ENCODE data around the gene IGSF9B.

Gene IGSF9B

DNA sequence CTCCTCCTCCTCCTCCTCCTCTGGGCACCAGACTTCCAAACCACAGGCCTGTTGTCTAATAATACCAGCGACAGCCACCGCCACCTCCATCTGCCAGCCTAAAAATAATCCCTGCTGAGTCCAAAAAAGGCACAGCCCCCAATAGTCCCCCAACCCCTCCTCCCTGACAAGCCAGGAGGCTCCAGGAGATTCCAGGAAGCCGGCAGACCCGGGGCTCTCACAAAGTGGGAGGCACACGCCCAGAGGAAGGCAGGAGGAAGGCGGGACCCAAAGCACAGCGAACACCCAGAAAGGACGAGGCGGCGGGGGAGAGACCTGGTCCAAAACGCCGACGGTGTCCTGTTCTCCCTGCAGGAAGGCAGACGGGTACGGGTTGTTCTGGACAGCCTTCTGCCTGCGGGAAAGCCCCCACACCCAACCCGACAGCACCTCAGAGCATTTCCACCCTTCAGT, 5.9 kb downstream of the IGSF9B start:
- H3K79me2 ChIP-seq (ENCODE audit: low read length): no peaks in the 10 kb centered on the region
- no peak overlapping the region for H3K9ac ChIP-seq (ENCODE audit: low read length)
- no peak overlapping the region for H3K4me3 ChIP-seq (ENCODE audit: low read length)
- no peak overlapping the region for H3K4me2 ChIP-seq (ENCODE audit: low read length)
- no peaks in the 10 kb centered on the region for H4K20me1 ChIP-seq (ENCODE audit: insufficient read depth, low read length)
- no peaks in the 10 kb centered on the region; the same call in 1 of the 2 replicates for H3K4me1 ChIP-seq (ENCODE audit: low read length)
- no peaks in the 10 kb centered on the region for H3K36me3 ChIP-seq (replicated peaks; ENCODE audit: low read depth, low read length)
- TF ChIP-seq EZH2phosphoT487 (IDR thresholded peaks at IDR 0.05; ENCODE audit: low read depth): no peak
- TF ChIP-seq, protein P1, sequence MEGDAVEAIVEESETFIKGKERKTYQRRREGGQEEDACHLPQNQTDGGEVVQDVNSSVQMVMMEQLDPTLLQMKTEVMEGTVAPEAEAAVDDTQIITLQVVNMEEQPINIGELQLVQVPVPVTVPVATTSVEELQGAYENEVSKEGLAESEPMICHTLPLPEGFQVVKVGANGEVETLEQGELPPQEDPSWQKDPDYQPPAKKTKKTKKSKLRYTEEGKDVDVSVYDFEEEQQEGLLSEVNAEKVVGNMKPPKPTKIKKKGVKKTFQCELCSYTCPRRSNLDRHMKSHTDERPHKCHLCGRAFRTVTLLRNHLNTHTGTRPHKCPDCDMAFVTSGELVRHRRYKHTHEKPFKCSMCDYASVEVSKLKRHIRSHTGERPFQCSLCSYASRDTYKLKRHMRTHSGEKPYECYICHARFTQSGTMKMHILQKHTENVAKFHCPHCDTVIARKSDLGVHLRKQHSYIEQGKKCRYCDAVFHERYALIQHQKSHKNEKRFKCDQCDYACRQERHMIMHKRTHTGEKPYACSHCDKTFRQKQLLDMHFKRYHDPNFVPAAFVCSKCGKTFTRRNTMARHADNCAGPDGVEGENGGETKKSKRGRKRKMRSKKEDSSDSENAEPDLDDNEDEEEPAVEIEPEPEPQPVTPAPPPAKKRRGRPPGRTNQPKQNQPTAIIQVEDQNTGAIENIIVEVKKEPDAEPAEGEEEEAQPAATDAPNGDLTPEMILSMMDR (IDR thresholded peaks at IDR 0.05; ENCODE audit: low read depth, low read length): no peak
- H3K9me3 ChIP-seq (ENCODE audit: insufficient read depth, low read length): no peaks in the 10 kb centered on the region
- H3K27me3 ChIP-seq (ENCODE audit: low read depth, low read length): no peaks in the 10 kb centered on the region
- H3K27ac ChIP-seq (ENCODE audit: low read length): no peak overlapping the region
- no peak overlapping the region for H2AFZ ChIP-seq (ENCODE audit: low read depth, low read length)

DNA sequence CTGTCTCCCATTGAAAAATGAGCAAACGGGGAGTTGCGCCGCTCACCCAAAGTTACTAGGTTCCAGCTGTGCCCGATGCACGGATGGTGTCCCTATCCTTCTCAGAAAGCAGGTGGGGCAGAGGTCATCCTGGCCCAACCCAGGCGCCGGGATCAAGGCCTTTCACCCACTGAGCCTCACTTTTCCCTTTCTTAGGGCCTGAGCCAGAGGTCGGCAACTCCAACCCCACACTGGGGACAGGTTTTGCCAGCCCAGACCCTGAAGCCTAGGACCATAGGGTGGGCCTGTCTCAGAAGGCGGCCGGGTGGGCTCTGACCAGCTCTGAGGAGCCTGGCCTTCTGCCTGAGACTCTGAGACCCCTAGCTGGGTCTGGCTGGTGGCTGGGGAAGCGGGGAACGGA, 6.3 kb downstream of the IGSF9B start:
- no peak for TF ChIP-seq EZH2phosphoT487 (IDR thresholded peaks at IDR 0.05; ENCODE audit: low read depth)
- TF ChIP-seq, protein P1 (IDR thresholded peaks at IDR 0.05; ENCODE audit: low read depth, low read length): no peak
- no peak overlapping the region for H3K27ac ChIP-seq (ENCODE audit: low read length)
- H3K9me3 ChIP-seq (ENCODE audit: insufficient read depth, low read length): no peaks in the 10 kb centered on the region
- no peak overlapping the region for H3K4me3 ChIP-seq (ENCODE audit: low read length)
- H3K36me3 ChIP-seq (replicated peaks; ENCODE audit: low read depth, low read length): no peaks in the 10 kb centered on the region
- H3K27me3 ChIP-seq (ENCODE audit: low read depth, low read length): no peaks in the 10 kb centered on the region
- no peaks in the 10 kb centered on the region; the same call in 1 of the 2 replicates for H3K4me1 ChIP-seq (ENCODE audit: low read length)
- H4K20me1 ChIP-seq (ENCODE audit: insufficient read depth, low read length): no peaks in the 10 kb centered on the region
- H3K4me2 ChIP-seq (ENCODE audit: low read length): no peak overlapping the region
- H3K9ac ChIP-seq (ENCODE audit: low read length): no peak overlapping the region
- no peak overlapping the region for H2AFZ ChIP-seq (ENCODE audit: low read depth, low read length)
- no peaks in the 10 kb centered on the region for H3K79me2 ChIP-seq (ENCODE audit: low read length)

DNA sequence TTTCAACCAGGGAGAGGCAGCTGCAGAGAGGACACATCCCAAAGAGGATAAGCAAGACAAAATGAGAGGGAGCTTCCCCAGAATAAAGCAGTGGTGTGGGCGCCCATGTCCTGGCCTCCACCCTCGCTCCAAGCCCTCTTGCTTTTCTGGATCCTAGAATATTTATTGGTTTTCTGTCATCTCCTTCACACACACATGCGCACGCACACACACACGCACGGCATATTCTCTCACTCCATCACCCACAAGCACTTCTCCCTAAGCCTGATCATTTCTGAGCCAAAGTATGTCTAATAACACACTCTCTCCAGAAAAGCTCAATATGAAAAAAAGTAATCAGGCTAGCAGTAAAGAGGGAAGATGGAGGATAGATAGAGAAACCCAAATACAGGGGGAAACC, 7.6 kb downstream of the IGSF9B start:
- Histone ChIP-seq H3K27ac (ENCODE audit: low read length) (no peak overlapping the region), H3K36me3 (replicated peaks; ENCODE audit: low read depth, low read length) (no peaks in the 10 kb centered on the region), H3K9ac (ENCODE audit: low read length) (no peak overlapping the region), H3K4me3 (ENCODE audit: low read length) (no peak overlapping the region), H3K4me2 (ENCODE audit: low read length) (no peak overlapping the region), H2AFZ (ENCODE audit: low read depth, low read length) (no peak overlapping the region), H3K79me2 (ENCODE audit: low read length) (no peaks in the 10 kb centered on the region), H3K4me1 (ENCODE audit: low read length) (no peaks in the 10 kb centered on the region; the same call in 1 of the 2 replicates), H4K20me1 (ENCODE audit: insufficient read depth, low read length) (no peaks in the 10 kb centered on the region), H3K27me3 (ENCODE audit: low read depth, low read length) (no peaks in the 10 kb centered on the region), H3K9me3 (ENCODE audit: insufficient read depth, low read length) (no peaks in the 10 kb centered on the region)
- TF ChIP-seq, protein P1 (IDR thresholded peaks at IDR 0.05; ENCODE audit: low read depth, low read length): no peak
- TF ChIP-seq EZH2phosphoT487 (IDR thresholded peaks at IDR 0.05; ENCODE audit: low read depth): no peak

DNA sequence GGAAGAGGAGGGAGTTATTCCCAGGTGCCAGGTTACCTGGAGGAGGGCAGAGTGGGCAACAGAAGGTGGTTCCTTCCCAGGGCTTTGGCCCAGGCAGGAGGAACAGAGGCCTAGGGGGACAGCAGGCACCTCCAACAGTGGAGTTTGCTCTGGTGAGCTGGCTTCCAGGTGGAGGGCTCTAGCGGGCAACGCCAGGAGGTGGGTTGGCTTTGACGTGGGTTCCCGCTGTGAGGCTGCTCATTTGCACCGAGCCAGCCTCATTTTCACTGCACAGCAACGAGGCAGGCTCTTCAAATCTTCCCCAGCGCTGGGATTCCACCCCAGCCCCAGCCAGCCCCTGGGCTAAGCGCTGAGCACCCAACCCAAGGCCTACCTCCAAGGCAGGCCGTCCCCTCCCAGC, 8.1 kb downstream of the IGSF9B start:
- no peak overlapping the region for H3K4me2 ChIP-seq (ENCODE audit: low read length)
- H4K20me1 ChIP-seq (ENCODE audit: insufficient read depth, low read length): no peaks in the 10 kb centered on the region
- no peaks in the 10 kb centered on the region for H3K9me3 ChIP-seq (ENCODE audit: insufficient read depth, low read length)
- no peaks in the 10 kb centered on the region for H3K36me3 ChIP-seq (replicated peaks; ENCODE audit: low read depth, low read length)
- no peaks in the 10 kb centered on the region; the same call in 1 of the 2 replicates for H3K4me1 ChIP-seq (ENCODE audit: low read length)
- H3K9ac ChIP-seq (ENCODE audit: low read length): no peak overlapping the region
- H3K27ac ChIP-seq (ENCODE audit: low read length): no peak overlapping the region
- no peaks in the 10 kb centered on the region for H3K79me2 ChIP-seq (ENCODE audit: low read length)
- H3K4me3 ChIP-seq (ENCODE audit: low read length): no peak overlapping the region
- no peak for TF ChIP-seq EZH2phosphoT487 (IDR thresholded peaks at IDR 0.05; ENCODE audit: low read depth)
- TF ChIP-seq, protein P1 (IDR thresholded peaks at IDR 0.05; ENCODE audit: low read depth, low read length): no peak
- 0 out of 2 replicates have a peak, but pooled peaks cover 3% of the 10 kb centered on the region for H3K27me3 ChIP-seq (ENCODE audit: low read depth, low read length)
- H2AFZ ChIP-seq (ENCODE audit: low read depth, low read length): no peak overlapping the region

All from OCI-LY3 (cell line).